HL-60 (cell line): ENCODE data around the gene CD81.

Experiments
- GABPA ChIP-seq: IDR thresholded peaks from 2 replicates; pipeline ENCODE4 v1.6.1; 2012; ENCODE audit warnings: low read depth
- POLR2AphosphoS5 ChIP-seq: IDR thresholded peaks from 2 replicates; pipeline ENCODE4 v1.6.1; 2012; ENCODE audit warnings: low read depth
- REST ChIP-seq: IDR thresholded peaks from 2 replicates; pipeline ENCODE4 v1.6.1; 2012; ENCODE audit warnings: low read depth; ENCODE audit not compliant: insufficient replicate concordance
- TF ChIP-seq, protein P1 (sequence below): IDR thresholded peaks from one replicate; pipeline ENCODE4 v1.5.1; 2011; ENCODE audit warnings: low read length, control low read depth, inconsistent platforms; ENCODE audit not compliant: insufficient read depth

GRCh38 chr11:2359557-2359956 lies 17.6 kb upstream of the CD81 start:
- TF ChIP-seq, protein P1, sequence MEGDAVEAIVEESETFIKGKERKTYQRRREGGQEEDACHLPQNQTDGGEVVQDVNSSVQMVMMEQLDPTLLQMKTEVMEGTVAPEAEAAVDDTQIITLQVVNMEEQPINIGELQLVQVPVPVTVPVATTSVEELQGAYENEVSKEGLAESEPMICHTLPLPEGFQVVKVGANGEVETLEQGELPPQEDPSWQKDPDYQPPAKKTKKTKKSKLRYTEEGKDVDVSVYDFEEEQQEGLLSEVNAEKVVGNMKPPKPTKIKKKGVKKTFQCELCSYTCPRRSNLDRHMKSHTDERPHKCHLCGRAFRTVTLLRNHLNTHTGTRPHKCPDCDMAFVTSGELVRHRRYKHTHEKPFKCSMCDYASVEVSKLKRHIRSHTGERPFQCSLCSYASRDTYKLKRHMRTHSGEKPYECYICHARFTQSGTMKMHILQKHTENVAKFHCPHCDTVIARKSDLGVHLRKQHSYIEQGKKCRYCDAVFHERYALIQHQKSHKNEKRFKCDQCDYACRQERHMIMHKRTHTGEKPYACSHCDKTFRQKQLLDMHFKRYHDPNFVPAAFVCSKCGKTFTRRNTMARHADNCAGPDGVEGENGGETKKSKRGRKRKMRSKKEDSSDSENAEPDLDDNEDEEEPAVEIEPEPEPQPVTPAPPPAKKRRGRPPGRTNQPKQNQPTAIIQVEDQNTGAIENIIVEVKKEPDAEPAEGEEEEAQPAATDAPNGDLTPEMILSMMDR: no peak
- no peak for TF ChIP-seq REST
- no peak for TF ChIP-seq POLR2AphosphoS5
- TF ChIP-seq GABPA: no peak
